D721Med (cell line): ENCODE results near the gene TMEM170B.

ENCODE experiments used
- DNase-seq: peaks from one replicate; pipeline ENCODE4 v3.0.0; 2011; ENCODE audit warnings: low spot score; ENCODE audit not compliant: insufficient read length
- FAIRE-seq: peaks from 2 replicates; lab custom pipeline; 2011; peaks lifted over from hg19 to GRCh38; lab: Jason Lieb, UNC
- TF ChIP-seq, protein P1 (sequence below): IDR thresholded peaks from 2 replicates; pipeline ENCODE4 v1.5.1; 2012; ENCODE audit warnings: mild to moderate bottlenecking, control low read depth; ENCODE audit not compliant: insufficient read depth; ENCODE audit errors: missing control alignments

Gene TMEM170B

GRCh38 chr6:11628562-11628961, 91.0 kb downstream of the TMEM170B start:
- DNase-seq (no peak), FAIRE-seq (no peak)
- TF ChIP-seq, protein P1, sequence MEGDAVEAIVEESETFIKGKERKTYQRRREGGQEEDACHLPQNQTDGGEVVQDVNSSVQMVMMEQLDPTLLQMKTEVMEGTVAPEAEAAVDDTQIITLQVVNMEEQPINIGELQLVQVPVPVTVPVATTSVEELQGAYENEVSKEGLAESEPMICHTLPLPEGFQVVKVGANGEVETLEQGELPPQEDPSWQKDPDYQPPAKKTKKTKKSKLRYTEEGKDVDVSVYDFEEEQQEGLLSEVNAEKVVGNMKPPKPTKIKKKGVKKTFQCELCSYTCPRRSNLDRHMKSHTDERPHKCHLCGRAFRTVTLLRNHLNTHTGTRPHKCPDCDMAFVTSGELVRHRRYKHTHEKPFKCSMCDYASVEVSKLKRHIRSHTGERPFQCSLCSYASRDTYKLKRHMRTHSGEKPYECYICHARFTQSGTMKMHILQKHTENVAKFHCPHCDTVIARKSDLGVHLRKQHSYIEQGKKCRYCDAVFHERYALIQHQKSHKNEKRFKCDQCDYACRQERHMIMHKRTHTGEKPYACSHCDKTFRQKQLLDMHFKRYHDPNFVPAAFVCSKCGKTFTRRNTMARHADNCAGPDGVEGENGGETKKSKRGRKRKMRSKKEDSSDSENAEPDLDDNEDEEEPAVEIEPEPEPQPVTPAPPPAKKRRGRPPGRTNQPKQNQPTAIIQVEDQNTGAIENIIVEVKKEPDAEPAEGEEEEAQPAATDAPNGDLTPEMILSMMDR = no peak

DNA sequence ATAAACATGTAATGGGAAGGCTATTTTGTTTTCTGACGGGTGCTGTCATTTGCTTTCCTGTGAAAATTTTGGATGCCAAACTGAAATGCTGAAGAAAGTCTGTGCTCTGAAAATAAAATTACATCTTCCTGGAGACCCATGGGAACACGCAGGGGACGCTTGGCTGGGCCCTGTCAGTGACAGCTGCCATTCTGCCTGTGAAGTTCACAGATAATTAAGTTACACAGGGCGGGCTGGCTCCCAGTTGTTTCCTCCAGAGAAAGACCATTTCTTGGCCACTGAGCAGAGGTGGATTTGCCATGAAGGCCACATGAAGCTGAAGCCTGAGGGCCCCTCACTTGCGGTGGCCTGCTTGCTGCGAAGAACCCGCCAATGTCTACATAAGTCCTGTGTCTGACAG, 93.5 kb downstream of the TMEM170B start:
- FAIRE-seq = no peak
- no peak for DNase-seq
- TF ChIP-seq, protein P1 = no peak

- FAIRE-seq = no peak
- TF ChIP-seq, protein P1 = no peak
- DNase-seq = no peak
Measured at GRCh38 chr6:11631539-11631938, 94.0 kb downstream of the TMEM170B start.

DNA sequence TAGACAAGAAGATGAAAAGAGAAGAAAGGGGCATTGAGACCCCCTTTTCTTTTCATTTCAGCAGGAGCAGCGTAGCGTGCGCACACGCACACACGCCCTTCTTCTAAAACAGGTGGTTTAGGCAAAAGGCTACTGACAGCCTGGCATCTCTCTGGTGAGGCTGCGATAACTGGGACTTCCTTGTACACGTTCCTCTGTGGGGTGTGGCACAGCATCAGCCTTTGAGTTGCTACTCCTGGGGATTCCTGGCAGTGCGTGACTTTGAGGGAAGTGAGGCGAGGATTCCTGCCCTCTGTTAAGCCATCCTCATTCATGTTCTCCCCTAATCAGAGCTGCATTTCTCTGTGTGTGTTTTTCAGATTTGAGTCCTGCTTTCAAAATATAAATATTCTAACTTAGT, 94.7 kb downstream of the TMEM170B start:
- TF ChIP-seq, protein P1 = no peak
- FAIRE-seq (no peak), DNase-seq (no peak)

GRCh38 chr6:11632795-11633511, 95.4 kb downstream of the TMEM170B start:
- no peak for DNase-seq
- FAIRE-seq = no peak
- TF ChIP-seq, protein P1 = no peak
